ENCODE measurements around the gene TYW1.
"Not testable (repeated sequence)": the region's sequence is repeated elsewhere in the genome, so short reads cannot be mapped to it uniquely, and the experiment has no call there.

Gene TYW1

GRCh38 chr7:67022511-67022910 lies 25.9 kb downstream of the TYW1 start:
- no peak for TF ChIP-seq CTCF (IDR thresholded peaks at IDR 0.05; ENCODE audit: control insufficient read depth, extremely low read depth, insufficient read depth)

GRCh38 chr7:67025459-67025858 lies 28.8 kb downstream of the TYW1 start:
- not testable (repeated sequence) for H3K4me3 ChIP-seq (ENCODE audit: low read depth, low read length); DNase-seq (ENCODE audit: low read depth)

More at GRCh38 chr7:67022511-67022910, 25.9 kb downstream of the TYW1 start:
- DNase-seq (ENCODE audit: low read depth), result no peak
- H3K4me3 ChIP-seq (ENCODE audit: low read depth, low read length), result no peak overlapping the region

- H3K4me3 ChIP-seq (ENCODE audit: low read depth, low read length); DNase-seq (ENCODE audit: low read depth): not testable (repeated sequence)
Observed at GRCh38 chr7:67031685-67032084, 35.1 kb downstream of the TYW1 start.

GRCh38 chr7:67033251-67033650 lies 36.6 kb downstream of the TYW1 start:
- H3K4me3 ChIP-seq (ENCODE audit: low read depth, low read length), result no peak overlapping the region
- no peak for DNase-seq (ENCODE audit: low read depth)
- no peak for TF ChIP-seq CTCF (IDR thresholded peaks at IDR 0.05; ENCODE audit: control insufficient read depth, extremely low read depth, insufficient read depth)

- not testable (repeated sequence) for DNase-seq (ENCODE audit: low read depth)
Observed at GRCh38 chr7:67036432-67037395, 40.1 kb downstream of the TYW1 start.

GRCh38 chr7:67040832-67041231 lies 44.2 kb downstream of the TYW1 start:
- not testable (repeated sequence) for H3K4me3 ChIP-seq (ENCODE audit: low read depth, low read length); DNase-seq (ENCODE audit: low read depth)
- 0 out of 2 replicates have a peak, but pooled peaks have one; percentile 14 for TF ChIP-seq CTCF (IDR thresholded peaks at IDR 0.05; ENCODE audit: control insufficient read depth, extremely low read depth, insufficient read depth)

More at GRCh38 chr7:67036432-67037395, 40.1 kb downstream of the TYW1 start:
- not testable (repeated sequence) for H3K4me3 ChIP-seq (ENCODE audit: low read depth, low read length)

GRCh38 chr7:67042781-67043558 lies 46.3 kb downstream of the TYW1 start:
- peak; percentile 62 for DNase-seq (ENCODE audit: low read depth)
- not testable (repeated sequence) for H3K4me3 ChIP-seq (ENCODE audit: low read depth, low read length)

GRCh38 chr7:67043559-67043930 lies 46.9 kb downstream of the TYW1 start:
- not testable (repeated sequence) for H3K4me3 ChIP-seq (ENCODE audit: low read depth, low read length); DNase-seq (ENCODE audit: low read depth)

GRCh38 chr7:67045496-67045995 lies 48.9 kb downstream of the TYW1 start:
- no peak overlapping the region for H3K4me3 ChIP-seq (ENCODE audit: low read depth, low read length)
- DNase-seq (ENCODE audit: low read depth), result no peak
- no peak for TF ChIP-seq CTCF (IDR thresholded peaks at IDR 0.05; ENCODE audit: control insufficient read depth, extremely low read depth, insufficient read depth)

- not testable (repeated sequence) for H3K4me3 ChIP-seq (ENCODE audit: low read depth, low read length); DNase-seq (ENCODE audit: low read depth)
Observed at GRCh38 chr7:67046819-67047218, 50.2 kb downstream of the TYW1 start.

GRCh38 chr7:67049908-67050307 lies 53.3 kb downstream of the TYW1 start:
- not testable (repeated sequence) for H3K4me3 ChIP-seq (ENCODE audit: low read depth, low read length); DNase-seq (ENCODE audit: low read depth)

- DNase-seq (ENCODE audit: low read depth); H3K4me3 ChIP-seq (ENCODE audit: low read depth, low read length): not testable (repeated sequence)
Observed at GRCh38 chr7:67052161-67052560, 55.5 kb downstream of the TYW1 start.
